HG03521 (cell line): Measurements from ENCODE around the gene SH2D6.
"Not testable (repeated sequence)": the region's sequence is repeated elsewhere in the genome, so short reads cannot be mapped to it uniquely, and the experiment has no call there.

Source experiments
- ATAC-seq: cut with Tn5 transposase; IDR thresholded peaks from one replicate; pipeline ENCODE4 v1.9.1; 2021; ENCODE audit warnings: mild to moderate bottlenecking, moderate library complexity; ENCODE audit not compliant: unreplicated experiment

SH2D6 gene

DNA sequence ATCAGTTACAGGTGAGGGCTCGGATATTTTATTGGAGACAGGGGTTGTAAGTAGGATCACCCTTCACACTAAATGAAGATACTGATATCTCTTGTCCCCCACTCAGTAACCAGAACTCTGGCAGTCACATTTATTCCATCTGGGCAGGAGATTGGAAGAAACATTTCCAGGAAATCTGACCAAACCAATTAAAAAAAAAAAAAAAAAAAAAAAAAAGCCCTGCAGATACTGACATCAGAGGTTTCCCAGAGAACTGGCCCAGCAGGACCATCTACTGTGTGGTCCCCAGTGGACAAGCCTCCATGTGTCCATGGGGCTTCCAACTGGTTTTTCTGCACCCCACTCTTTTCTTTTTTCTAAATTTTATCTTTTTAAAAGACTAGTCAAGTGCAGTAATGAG, 41.3 kb downstream of the SH2D6 start:
- no peak for ATAC-seq

DNA sequence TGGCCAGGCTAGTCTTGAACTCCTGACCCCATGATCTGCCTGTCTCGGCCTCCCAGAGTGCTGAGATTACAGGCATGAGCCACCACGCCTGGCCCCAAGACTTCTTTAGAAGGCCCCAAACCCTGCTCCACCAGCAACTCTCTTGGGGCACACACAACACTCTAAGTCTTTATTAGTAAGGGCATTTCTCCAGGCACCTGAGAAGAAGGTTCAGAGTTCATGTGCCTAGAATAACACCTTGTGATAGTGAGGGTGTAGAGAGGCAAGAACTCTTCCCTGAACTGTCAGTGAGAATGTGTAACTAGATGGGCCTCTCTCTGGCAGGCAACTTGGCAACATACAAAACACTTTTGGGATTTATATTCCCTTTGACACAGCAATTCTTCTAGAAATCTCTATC, 43.8 kb downstream of the SH2D6 start:
- no peak for ATAC-seq

DNA sequence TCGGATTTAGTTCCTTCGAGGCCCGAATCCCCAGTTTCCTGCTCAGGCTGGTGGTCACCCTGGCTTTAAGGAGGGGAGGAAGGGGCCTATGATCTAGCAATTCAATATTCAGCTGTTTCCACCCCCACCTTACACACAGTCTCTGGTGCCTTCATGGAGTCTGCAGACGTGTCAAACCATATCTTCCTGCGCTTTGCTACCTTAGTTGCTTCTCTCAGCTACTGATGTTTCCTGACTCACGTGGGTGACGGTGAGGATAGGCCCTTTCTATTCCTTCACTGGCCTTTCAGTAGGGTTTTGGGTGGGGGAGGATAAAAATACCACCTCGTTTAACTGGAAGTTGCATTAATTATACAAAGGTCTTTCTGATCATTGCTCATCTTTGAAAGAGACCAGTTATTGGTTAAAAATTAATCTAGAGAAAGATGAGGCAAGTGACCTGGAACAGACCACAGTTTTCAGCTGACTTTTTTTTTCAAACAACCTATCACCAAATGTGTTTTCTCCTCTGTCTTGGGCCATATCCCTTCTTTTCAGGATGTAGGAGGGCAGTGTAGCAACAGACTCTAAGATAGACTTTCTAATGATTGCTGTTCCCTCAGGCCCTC, 49.7 kb downstream of the SH2D6 start:
- no peak for ATAC-seq

DNA sequence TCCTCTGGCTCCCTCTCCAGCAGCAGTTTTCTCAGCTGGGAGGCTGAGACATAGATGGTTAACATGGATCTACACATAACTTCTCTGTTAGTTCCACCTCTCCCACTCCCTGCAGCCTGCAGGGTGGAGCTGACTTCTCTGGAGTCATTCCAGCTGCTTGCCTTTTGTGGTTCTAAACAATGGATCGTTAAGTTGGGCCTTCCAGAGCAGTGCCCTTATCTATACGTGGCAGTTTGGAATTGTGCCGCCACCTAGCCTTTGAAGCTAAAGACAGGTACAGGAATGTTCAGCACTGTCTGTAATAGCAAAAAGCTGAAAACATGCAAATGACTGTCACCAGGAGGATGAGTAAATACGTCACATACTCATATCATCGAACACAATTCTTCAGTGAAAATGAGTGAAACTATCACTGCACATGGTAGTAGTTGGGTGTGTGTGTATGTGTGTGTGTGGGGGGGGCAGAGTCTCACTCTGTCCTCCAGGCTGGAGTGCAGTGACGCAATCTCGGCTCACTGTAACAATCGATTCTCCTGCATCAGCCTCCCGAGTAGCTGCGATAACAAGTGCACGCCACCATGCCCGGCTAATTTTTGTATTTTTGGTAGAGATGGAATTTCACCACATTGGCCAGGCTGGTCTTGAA, 50.3 kb downstream of the SH2D6 start:
- no peak for ATAC-seq

DNA sequence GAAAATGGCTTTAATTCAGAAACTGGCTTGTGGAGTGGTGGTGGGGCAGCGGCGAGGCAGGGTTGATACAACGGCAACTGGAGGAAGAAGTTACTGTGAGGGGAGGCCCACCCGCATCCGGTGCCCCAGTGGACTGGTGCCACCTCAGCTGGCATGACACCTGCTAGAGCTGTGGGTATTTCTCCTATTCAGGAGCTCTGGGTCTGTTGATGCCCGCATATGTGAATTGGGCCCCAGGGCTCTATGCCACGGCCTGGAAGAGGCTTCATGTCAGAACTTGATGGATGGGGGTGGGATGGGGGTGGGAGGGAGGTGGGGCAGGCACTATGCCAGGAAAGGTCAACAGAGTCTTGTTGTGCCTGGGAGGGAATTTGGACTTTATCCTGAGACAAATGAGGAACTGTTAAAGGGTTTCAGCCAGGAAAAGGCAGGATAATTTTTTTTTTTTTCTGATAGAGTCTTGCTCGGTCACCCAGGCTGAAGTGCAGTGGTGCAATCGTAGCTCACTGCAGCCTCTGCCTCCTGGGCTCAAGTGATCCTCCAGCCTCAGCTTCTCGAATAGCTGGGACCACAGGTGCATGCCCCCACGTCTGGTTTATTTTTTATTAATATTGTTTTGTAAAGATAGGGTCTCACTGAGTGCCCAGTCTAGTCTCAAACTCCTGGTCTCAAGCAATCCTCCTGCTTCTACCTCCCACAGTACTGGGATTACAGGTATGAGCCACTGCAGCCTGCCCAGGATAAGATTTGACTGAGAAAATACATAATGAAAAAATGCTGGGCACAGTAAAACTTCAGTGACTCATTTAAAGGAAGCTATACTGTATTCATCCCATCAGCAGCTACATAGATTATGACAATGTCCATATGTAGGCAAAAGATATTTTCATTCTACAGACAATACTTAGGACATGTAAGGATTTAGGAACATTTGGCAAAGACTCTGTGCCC, 52.6 kb downstream of the SH2D6 start:
- ATAC-seq, result no peak

DNA sequence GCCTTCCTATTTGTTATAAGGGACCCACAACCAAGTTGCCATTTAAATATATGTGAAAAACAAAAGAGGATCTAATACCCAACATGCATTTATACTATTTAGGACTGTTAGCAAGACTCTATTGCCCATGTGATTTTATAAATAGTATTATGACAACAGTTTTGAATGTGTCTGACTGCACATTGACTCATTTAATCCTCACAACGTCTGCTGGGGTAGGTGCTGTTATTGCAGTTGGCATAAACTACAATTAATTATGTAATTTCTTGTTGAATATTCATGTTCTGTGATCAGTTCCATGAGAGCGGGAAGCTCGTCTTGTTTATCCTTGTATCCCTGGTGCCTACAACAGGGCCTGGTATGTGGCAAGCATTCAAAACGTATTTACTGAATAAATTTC, 53.7 kb downstream of the SH2D6 start:
- no peak for ATAC-seq

DNA sequence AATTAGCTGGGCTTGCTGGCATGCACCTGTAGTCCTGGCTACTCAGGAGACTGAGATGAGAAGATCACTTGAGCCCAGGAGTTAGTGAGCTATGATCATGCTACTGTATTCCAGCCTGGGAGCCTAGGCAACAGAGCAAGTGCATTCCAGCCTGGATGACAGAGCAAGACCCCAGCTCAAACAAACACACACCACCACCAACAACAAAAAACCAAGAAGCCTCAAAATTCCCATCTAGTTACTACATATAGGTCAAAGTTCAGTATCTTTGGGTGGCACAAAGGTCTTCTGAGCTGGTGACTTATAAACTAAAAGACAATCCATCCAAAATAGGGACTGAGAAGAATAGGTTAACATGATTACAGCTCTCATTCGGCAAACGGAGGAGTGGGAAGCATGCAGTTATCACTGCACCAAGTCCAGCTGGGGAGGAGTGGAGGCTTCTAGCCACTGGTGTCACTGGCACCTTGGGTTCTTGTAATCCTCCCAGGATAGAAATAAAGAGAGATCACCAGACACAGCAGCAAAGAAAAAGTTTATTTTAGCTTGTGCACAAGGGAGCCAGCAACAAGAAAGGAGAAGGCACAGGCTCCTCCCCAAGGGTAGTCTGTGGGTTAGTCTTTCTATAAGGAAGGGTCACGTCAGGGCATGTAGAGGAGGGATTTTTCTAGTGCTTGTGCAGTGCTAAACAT, 57.4 kb downstream of the SH2D6 start:
- no peak for ATAC-seq

DNA sequence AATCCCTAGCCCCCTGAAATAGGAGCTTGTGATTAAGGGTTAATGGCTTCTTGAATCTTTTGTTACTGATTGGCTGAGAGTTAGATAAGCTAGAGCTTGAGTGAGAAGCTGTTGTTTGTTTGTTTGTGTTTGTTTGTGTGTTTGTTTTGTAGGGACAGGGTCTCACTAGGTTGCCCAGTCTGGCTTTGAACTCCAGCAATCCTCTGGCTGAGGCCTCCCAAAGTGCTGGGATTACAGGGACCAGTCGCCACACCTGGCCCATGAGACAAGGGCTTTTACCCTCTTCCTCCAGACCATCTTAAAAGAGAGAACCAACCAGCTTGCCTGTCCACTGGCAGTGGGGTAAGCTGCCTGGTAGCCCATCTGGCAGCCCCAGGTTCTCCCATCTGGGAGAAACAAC, 58.1 kb downstream of the SH2D6 start:
- no peak for ATAC-seq

DNA sequence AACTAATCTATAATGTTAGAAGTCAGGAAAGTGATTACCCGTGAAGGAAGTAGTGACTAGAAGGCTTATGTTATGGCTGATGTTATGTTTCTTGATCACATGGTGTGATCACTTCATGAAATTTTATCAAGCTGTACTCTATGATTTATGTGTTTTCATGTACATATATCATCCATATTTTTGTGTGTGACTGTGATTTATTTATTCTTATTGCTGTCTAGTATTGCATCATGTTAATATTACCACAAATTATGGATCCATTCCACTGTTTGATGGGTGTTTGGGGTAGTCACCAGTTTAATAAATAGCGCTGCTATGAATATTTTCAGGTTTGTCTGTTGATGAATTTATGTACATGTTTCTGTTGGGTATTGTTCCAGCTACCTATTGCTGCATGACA, 59.4 kb downstream of the SH2D6 start:
- ATAC-seq, result no peak

DNA sequence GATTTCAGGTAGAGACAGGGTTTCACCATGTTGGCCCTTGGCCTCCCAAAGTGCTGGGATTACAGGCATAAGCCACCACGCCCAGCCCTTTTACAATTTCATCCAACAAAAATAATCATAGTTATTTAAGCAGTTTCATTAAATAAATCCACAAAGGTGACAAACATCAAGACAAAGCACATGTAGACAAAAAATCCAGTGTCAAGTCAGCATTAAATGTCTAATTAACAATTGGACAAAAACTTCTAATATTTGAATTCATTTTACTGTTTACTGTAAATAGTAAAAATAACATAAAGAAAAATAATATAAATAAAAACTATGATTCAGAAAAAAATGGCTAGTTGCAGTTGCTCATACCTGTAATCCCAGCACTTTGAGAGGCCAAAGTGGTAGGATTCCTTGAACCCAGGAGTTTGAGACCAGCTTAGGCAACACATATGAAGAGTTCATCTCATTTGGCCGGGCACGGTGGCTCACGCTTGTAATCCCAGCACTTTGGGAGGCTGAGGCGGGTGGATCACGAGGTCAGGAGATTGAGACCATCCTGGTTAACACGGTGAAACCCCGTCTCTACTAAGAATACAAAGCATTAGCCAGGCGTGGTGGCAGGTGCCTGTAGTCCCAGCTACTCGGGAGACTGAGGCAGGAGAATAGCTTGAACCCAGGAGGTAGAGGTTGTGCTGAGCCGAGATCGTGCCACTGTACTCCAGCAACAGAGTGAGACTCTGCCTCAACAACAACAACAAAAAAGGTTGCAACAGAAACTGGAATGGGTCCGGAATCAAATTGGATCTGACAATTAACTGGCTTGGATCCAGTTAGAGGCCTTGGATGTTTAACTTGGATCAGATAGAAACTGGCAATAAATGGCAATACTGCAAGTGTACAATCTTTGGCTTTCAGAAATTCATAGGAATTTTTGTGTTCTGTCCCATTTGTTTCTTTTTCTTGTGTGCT, 63.6 kb downstream of the SH2D6 start:
- no peak for ATAC-seq

DNA sequence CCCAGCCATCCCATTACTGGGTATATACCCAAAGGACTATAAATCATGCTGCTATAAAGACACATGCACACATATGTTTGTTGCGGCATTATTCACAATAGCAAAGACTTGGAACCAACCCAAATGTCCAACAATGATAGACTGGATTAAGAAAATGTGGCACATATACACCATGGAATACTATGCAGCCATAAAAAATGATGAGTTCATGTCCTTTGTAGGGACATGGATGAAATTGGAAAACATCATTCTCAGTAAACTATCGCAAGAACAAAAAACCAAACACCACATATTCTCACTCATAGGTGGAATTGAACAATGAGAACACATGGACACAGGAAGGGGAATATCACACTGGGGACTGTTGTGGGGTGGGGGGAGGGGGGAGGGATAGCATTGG, 66.1 kb downstream of the SH2D6 start:
- not testable (repeated sequence) for ATAC-seq

DNA sequence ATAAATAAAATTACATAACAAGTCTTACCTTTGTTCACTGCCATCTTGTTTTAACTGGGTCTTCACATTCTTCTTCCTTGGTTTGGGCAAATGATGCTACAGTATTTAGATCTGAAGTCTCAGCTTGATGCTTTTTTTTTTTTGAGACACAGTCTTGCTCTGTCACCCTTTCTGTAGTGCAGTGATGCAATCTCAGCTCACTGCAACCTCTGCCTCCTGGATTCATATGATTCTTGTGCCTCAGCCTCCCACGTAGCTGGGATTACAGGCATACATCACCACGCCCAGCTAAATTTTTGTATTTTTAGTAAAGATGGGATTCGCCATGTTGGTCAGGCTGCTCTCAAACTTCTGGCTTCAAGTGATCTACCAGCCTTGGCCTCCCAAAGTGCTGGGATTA, 67.3 kb downstream of the SH2D6 start:
- ATAC-seq, result no peak
